GM10248 (cell line): Measurements from ENCODE around the gene DAZ1.
"Not testable (repeated sequence)": the region's sequence is repeated elsewhere in the genome, so short reads cannot be mapped to it uniquely, and the experiment has no call there.

ENCODE experiments used
- CTCF ChIA-PET: fragments of 300-600 bp; sonication (Branson Sonifier 250); formaldehyde crosslinking; extraction: SDS; loops from one replicate; lab custom pipeline; 2021; ENCODE audit warnings: antibody characterized with exemption; lab: Yijun Ruan, JAX
- POLR2A ChIA-PET: fragments of 350-650 bp; sonication (Branson Sonifier 250); formaldehyde crosslinking; extraction: SDS; loops from one replicate; lab custom pipeline; 2020; ENCODE audit warnings: antibody characterized with exemption; lab: Yijun Ruan, JAX
- DNase-seq: peaks from one replicate; pipeline ENCODE4 v3.0.0; 2012; ENCODE audit errors: extremely low spot score

The DAZ1 gene

GRCh38 chrY:23198908-23199307 lies at the start of gene DAZ1:
Gene DAZ1 (minus strand): TSS chrY:23199008. CDS start chrY:23198800, 208 bp downstream.
- DNase-seq, CTCF ChIA-PET, POLR2A ChIA-PET: not testable (repeated sequence)

- CTCF ChIA-PET, DNase-seq: not testable (repeated sequence)
Observed at GRCh38 chrY:23219233-23219632, 20.4 kb upstream of the DAZ1 start, which contains the start of gene DAZ2. Gene DAZ2 (plus strand): TSS chrY:23219533. CDS start chrY:23219741, 208 bp downstream.

GRCh38 chrY:23210681-23211080 lies 11.9 kb upstream of the DAZ1 start:
- DNase-seq, CTCF ChIA-PET, POLR2A ChIA-PET: not testable (repeated sequence)

More at GRCh38 chrY:23219233-23219632, 20.4 kb upstream of the DAZ1 start, which contains the start of gene DAZ2:
- POLR2A ChIA-PET, result not testable (repeated sequence)

DNA sequence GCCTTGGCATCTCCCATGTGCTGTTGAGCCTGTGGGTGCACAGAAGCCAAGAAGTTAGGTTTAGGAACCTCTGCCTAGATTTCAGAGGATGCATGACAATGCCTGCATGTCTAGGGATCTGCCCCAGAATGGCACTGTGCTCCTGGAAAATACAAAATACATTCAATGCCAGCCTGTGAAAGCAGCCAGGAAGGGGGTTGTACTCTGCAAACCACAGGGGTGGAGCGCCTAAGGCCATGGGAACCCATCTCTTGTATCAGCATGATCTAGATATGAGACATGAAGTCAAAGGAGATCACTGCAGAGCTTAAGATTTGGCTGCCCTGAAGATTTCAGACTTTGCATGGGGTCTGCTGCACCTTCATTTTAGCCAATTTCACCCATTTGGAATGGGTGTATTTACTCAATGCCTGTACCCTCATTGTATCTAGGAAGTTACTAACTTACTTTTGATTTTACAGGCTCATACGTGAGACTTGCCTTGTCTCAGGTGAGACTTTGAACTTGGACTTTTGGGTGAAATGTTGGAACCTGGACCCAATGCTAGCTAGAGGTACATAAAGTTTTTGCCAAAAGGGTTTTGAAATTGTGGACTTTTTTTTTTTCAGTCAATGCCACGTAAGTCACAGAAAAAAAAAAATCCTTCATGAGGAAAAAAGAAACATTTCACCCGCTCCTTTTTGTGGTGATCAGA lies 11.1 kb upstream of the DAZ1 start:
- DNase-seq, CTCF ChIA-PET, POLR2A ChIA-PET: not testable (repeated sequence)

DNA sequence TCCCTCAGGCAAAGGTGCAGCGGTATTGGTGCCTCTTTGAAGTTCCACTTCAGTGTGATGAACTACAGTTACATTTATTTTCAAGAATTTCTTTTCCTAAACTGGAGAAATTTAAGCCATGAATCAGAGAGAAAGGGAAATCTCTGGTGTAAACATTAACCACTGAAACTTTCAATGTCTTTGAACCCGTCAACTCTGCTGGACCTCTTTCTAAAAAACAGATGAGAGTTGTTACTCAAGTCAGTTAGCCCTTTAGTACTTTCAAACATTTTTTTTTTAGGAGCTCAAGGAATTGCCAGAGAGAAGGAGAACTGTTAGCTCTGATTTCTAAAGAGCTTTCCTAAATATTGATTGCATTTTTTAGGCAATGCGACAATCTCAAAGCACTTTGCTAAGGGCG lies 8.6 kb upstream of the DAZ1 start:
- CTCF ChIA-PET, DNase-seq, POLR2A ChIA-PET: not testable (repeated sequence)
